ENCODE measurements around the gene ENC1. TPM values are rescaled to one million over a fixed set of nuclear protein-coding genes. Genes with fewer than 3 reads are reported as not detected.

ENC1 gene
- total RNA-seq, 1 experiment from 2014 or later = 7.9 TPM

DNA sequence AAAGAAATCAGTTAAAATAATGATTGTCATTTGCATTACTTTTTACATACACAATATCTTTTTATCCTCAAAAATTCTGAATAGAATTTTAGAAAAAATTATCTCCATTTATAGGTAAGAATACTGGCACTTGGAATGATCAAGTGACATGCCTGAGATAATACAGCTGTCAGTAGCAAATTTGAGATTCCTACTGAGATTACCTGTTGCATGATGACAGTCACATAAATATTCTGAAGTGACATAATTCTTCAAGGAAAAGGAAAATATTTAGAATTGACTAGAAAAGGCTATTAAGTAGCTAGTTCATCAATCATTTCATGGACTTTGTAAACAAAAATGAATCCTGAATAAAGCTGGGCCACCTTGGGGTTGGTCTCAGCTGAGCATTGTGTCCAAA lies 15.2 kb upstream of the ENC1 start:
- POLR2A ChIA-PET (ENCODE audit: low non-redundant PET) = no interaction called here
- CTCF ChIA-PET = no interaction called here
- intact Hi-C loops (cut with micrococcal nuclease; ENCODE audit: unreplicated experiment) = no loop called here
- Histone ChIP-seq H3K27ac (ENCODE audit: low read depth, low read length, poor library complexity, severe bottlenecking) (no peak overlapping the region), H3K36me3 (ENCODE audit: insufficient read depth, low read length, poor library complexity, severe bottlenecking) (no peaks in the 10 kb centered on the region), H3K9me3 (ENCODE audit: low read depth, low read length, poor library complexity, severe bottlenecking) (no peaks in the 10 kb centered on the region), H3K4me1 (ENCODE audit: insufficient read depth, low read length, poor library complexity, severe bottlenecking) (no peaks in the 10 kb centered on the region), H3K4me3 (ENCODE audit: low read depth, low read length, poor library complexity, severe bottlenecking) (no peak overlapping the region), H3K27me3 (replicated peaks; ENCODE audit: insufficient read depth, low read depth, low read length, poor library complexity) (peaks cover 14% of the 10 kb centered on the region)
- no peak for TF ChIP-seq EZH2 (IDR thresholded peaks at IDR 0.05; ENCODE audit: borderline replicate concordance, low read depth, low read length, poor library complexity, severe bottlenecking)
- TF ChIP-seq, protein P1, sequence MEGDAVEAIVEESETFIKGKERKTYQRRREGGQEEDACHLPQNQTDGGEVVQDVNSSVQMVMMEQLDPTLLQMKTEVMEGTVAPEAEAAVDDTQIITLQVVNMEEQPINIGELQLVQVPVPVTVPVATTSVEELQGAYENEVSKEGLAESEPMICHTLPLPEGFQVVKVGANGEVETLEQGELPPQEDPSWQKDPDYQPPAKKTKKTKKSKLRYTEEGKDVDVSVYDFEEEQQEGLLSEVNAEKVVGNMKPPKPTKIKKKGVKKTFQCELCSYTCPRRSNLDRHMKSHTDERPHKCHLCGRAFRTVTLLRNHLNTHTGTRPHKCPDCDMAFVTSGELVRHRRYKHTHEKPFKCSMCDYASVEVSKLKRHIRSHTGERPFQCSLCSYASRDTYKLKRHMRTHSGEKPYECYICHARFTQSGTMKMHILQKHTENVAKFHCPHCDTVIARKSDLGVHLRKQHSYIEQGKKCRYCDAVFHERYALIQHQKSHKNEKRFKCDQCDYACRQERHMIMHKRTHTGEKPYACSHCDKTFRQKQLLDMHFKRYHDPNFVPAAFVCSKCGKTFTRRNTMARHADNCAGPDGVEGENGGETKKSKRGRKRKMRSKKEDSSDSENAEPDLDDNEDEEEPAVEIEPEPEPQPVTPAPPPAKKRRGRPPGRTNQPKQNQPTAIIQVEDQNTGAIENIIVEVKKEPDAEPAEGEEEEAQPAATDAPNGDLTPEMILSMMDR (conservative IDR thresholded peaks at IDR 0.05; ENCODE audit: low read depth, low read length) = no peak
- no TSS peak for BruUV-seq (replicated peaks)
- DNase-seq (ENCODE audit: low spot score) = no peak

DNA sequence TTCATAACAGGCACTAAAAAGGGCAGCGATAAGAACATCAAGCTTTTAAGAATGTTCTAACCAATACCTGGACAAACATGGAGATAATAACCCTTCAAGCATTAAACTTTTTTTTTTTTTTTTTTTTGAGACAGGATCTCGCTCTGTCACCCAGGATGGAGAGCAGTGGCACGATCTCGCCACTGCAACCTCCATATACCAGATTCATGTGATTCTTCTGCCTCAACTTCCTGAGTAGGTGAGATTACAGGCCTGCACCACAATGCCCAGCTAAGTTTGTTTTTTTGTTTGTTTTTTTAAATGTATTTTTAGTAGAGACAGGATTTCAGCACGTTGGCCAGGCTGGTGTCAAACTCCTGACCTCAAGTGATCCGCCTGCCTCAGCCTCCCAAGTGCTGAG lies 14.7 kb upstream of the ENC1 start:
- Histone ChIP-seq H3K36me3 (ENCODE audit: insufficient read depth, low read length, poor library complexity, severe bottlenecking) (no peaks in the 10 kb centered on the region), H3K27ac (ENCODE audit: low read depth, low read length, poor library complexity, severe bottlenecking) (no peak overlapping the region), H3K9me3 (ENCODE audit: low read depth, low read length, poor library complexity, severe bottlenecking) (no peaks in the 10 kb centered on the region), H3K4me1 (ENCODE audit: insufficient read depth, low read length, poor library complexity, severe bottlenecking) (no peaks in the 10 kb centered on the region), H3K27me3 (replicated peaks; ENCODE audit: insufficient read depth, low read depth, low read length, poor library complexity) (peaks cover 10% of the 10 kb centered on the region), H3K4me3 (ENCODE audit: low read depth, low read length, poor library complexity, severe bottlenecking) (no peak overlapping the region)
- BruUV-seq (replicated peaks) = no TSS peak
- CTCF ChIA-PET = no interaction called here
- no peak for DNase-seq (ENCODE audit: low spot score)
- POLR2A ChIA-PET (ENCODE audit: low non-redundant PET) = no interaction called here
- intact Hi-C loops (cut with micrococcal nuclease; ENCODE audit: unreplicated experiment) = no loop called here
- TF ChIP-seq, protein P1 (conservative IDR thresholded peaks at IDR 0.05; ENCODE audit: low read depth, low read length) = no peak
- no peak for TF ChIP-seq EZH2 (IDR thresholded peaks at IDR 0.05; ENCODE audit: borderline replicate concordance, low read depth, low read length, poor library complexity, severe bottlenecking)

DNA sequence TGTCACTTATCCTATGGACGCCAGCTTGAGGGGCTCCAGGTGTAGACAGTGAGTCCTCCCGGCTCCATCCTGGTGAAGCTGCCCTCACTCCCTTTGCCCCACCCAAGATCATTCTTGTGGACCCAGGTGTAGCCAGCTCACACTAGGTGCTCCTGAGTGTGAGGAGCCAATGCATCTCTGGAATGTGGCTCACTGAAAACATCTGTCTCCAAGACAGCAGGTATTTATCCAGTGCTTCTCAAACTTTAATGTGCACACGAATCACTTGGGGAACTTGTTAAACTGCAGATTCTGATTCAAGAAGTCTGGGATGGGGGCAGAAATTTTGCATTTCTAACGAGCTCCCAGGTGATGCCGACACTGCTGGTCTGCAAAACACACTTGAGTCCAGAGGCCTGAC lies 13.5 kb upstream of the ENC1 start:
- no peaks in the 10 kb centered on the region for H3K4me1 ChIP-seq (ENCODE audit: insufficient read depth, low read length, poor library complexity, severe bottlenecking)
- CTCF ChIA-PET = no interaction called here
- POLR2A ChIA-PET (ENCODE audit: low non-redundant PET) = no interaction called here
- H3K27ac ChIP-seq (ENCODE audit: low read depth, low read length, poor library complexity, severe bottlenecking) = no peak overlapping the region
- no peak for DNase-seq (ENCODE audit: low spot score)
- intact Hi-C loops (cut with micrococcal nuclease; ENCODE audit: unreplicated experiment) = no loop called here
- no TSS peak for BruUV-seq (replicated peaks)
- TF ChIP-seq, protein P1 (conservative IDR thresholded peaks at IDR 0.05; ENCODE audit: low read depth, low read length) = no peak
- TF ChIP-seq EZH2 (IDR thresholded peaks at IDR 0.05; ENCODE audit: borderline replicate concordance, low read depth, low read length, poor library complexity, severe bottlenecking) = no peak
- H3K27me3 ChIP-seq (replicated peaks; ENCODE audit: insufficient read depth, low read depth, low read length, poor library complexity) = peaks cover 14% of the 10 kb centered on the region
- H3K9me3 ChIP-seq (ENCODE audit: low read depth, low read length, poor library complexity, severe bottlenecking) = no peaks in the 10 kb centered on the region
- no peaks in the 10 kb centered on the region for H3K36me3 ChIP-seq (ENCODE audit: insufficient read depth, low read length, poor library complexity, severe bottlenecking)
- no peak overlapping the region for H3K4me3 ChIP-seq (ENCODE audit: low read depth, low read length, poor library complexity, severe bottlenecking)
